ENCODE data around the gene FRMD4A.

DNA sequence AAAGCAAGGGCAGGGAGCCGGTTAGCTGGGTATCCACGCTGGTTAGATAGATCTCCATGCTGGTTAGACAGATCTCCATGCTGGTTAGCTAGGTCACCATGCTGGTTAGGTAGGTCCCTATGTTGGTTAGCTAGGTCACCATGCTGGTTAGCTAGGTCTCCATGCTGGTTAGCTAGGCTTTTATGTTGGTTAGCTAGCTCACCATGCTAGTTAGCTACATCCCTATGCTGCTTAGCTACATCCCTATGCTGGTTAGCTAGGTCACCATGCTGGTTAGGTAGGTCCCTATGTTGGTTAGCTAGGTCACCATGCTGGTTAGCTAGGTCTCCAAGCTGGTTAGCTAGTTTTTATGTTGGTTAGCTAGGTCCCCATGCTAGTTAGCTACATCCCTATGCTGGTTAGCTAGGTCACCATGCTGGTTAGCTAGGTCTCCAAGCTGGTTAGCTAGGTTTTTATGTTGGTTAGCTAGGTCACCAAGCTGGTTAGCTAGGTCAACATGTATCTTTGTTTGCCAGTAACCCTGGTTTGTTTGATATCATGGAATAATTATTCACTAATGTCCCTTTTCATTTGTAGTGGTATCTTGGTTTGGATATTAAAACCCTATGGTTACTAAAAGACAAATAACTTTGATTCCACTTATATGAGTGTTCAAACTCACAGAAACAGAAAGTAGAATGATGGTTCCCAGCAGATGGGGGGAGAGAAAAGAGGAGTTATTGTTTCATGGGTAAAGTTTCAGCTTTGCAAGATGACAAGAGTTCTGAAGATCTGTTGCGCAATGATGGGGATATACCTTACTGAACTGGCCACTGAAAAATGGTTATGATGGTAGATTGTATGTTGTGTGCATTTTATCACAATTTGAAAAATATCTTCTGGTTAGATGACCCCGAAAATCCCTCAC is 607.7 kb downstream of the FRMD4A start:
- no peak for TF ChIP-seq POLR2AphosphoS5 (IDR thresholded peaks at IDR 0.05; ENCODE audit: low read depth, low read length)
- TF ChIP-seq POLR2A (IDR thresholded peaks at IDR 0.05; ENCODE audit: low read depth, low read length), result no peak

All from GM12892 (cell line).